Stomach (tissue), 9 donors: ENCODE data around the gene EIF1AX. TPM values are rescaled to one million over a fixed set of nuclear protein-coding genes. Genes with fewer than 3 reads are reported as not detected.

Source experiments
- DNase-seq, 2 donors: peaks; one replicate each; pipeline versions ENCODE4 v3.0.0 to v3.0.0-alpha.2; 2013 to 2019
- H3K27ac ChIP-seq, 5 donors: fragments of 200-600 bp in 4 of 5; sonication (generic) in 4 of 5; one replicate each; pipeline ENCODE4 v1.5.1; 2013 to 2019; ENCODE audit warnings: mild to moderate bottlenecking in 1 of 5, moderate library complexity in 1 of 5
- H3K27me3 ChIP-seq, 3 donors: fragments of 200-600 bp; sonication (generic); one replicate each; pipeline ENCODE4 v1.5.1; 2017 to 2019; ENCODE audit warnings: mixed run types in 1 of 3
- H3K36me3 ChIP-seq, 4 donors: fragments of 200-600 bp; sonication (generic); 1 replicate in 3 of 4; 2 replicates in 1 of 4; pipeline ENCODE4 v1.5.1; 2016 to 2019
- H3K4me1 ChIP-seq, 4 donors: fragments of 200-600 bp; sonication (generic); one replicate each; pipeline ENCODE4 v1.5.1; 2016 to 2019
- H3K4me3 ChIP-seq, 4 donors: fragments of 200-600 bp; sonication (generic) in 3 of 4; one replicate each; pipeline ENCODE4 v1.5.1; 2016 to 2019; ENCODE audit warnings: mild to moderate bottlenecking in 1 of 4
- H3K9me3 ChIP-seq, 4 donors: fragments of 200-600 bp; sonication (generic); one replicate each; pipeline ENCODE4 v1.5.1; 2016 to 2019
- CTCF ChIP-seq, 7 experiments: fragments of 450-650 bp in 4 of 7; fragments of 200-600 bp in 3 of 7; sonication (generic) in 3 of 7; IDR thresholded peaks; one replicate each; pipeline ENCODE4 v1.5.1; 2016 to 2019; ENCODE audit warnings: antibody characterized with exemption in 7 of 7, control low read depth in 2 of 7, mild to moderate bottlenecking in 1 of 7
- EP300 ChIP-seq: sonication (generic); formaldehyde crosslinking; IDR thresholded peaks from one replicate; pipeline ENCODE4 v1.6.1; 2017; ENCODE audit warnings: antibody characterized with exemption
- POLR2A ChIP-seq, 4 donors: fragments of 450-650 bp; IDR thresholded peaks; one replicate each; pipeline ENCODE4 v1.6.1; 2016; ENCODE audit warnings: antibody characterized with exemption in 4 of 4, control low read depth in 2 of 4, mild to moderate bottlenecking in 1 of 4, moderate library complexity in 1 of 4
- POLR2AphosphoS5 ChIP-seq, 3 donors: sonication (generic); formaldehyde crosslinking; IDR thresholded peaks; one replicate each; pipeline ENCODE4 v1.6.1; 2016; ENCODE audit warnings: antibody characterized with exemption in 3 of 3
- WGBS, 5 donors: extraction: QIAGEN DNeasy Blood & Tissue Kit in 3 of 5; methylation state at CpG; one replicate each; pipeline versions ENCODE4 v1.1.5 to v1.1.7; 2013 to 2018; 5-methylcytosine and 5-hydroxymethylcytosine counted together
- intact Hi-C: fragments of 100-400 bp; cut with DNase I; formaldehyde crosslinking; loops from one replicate; pipeline ENCODE4 v1.15.1; 2023; ENCODE audit warnings: low total_unique reads
- polyA plus RNA-seq, 3 donors: library from polyadenylated mRNA; stranded (reverse); fragments of 200-250 nt; gene quantifications; one replicate each; pipeline ENCODE4 v1.2.3, GENCODE V29; 2013
- small RNA-seq, 4 donors: library from RNA; depleted of rRNA; stranded (forward); fragments of <200 nt; gene quantifications; one replicate each; pipeline ENCODE3, GENCODE V24; 2016
- total RNA-seq, 5 donors: library from RNA; depleted of rRNA; stranded (reverse); fragments of >200 nt; gene quantifications; one replicate each; pipeline versions ENCODE4 v1.1.0 to v1.2.3, GENCODE V29; 2014 to 2016
- donor health status: healthy with polysubstance abuse.
- donor health status: Bipolar disorder and iron deficiency.
- donor health status: healthy.

The EIF1AX gene
- total and polyA plus RNA-seq, 8 donors: 25.0 to 85.2 (median 37.7) TPM

- intact Hi-C loops: no loop called here
Observed at GRCh38 chrX:20080277-20080676, 61.4 kb downstream of the EIF1AX start.

More at GRCh38 chrX:20080277-20080676, 61.4 kb downstream of the EIF1AX start:
- Histone ChIP-seq H3K4me1 (no peaks in the 10 kb centered on the region), H3K4me3 (no peak overlapping the region), H3K36me3 (no peaks in the 10 kb centered on the region), H3K9me3 (no peaks in the 10 kb centered on the region), H3K27me3 (no peaks in the 10 kb centered on the region), H3K27ac (no peak overlapping the region)
- DNase-seq: no peak
- TF ChIP-seq POLR2A (IDR thresholded peaks at IDR 0.05) (no peak), CTCF (IDR thresholded peaks at IDR 0.05) (no peak), EP300 (no peak), POLR2AphosphoS5 (IDR thresholded peaks at IDR 0.05) (no peak)
- 94 to 100% (median 100%) methylated on average over 1 of the region's 1 CpG; no CpG with 5 or more reads in 1 of the 5 donors for WGBS, 5 donors

Small RNAs within 50 kb of the gene (small RNA-seq; reads per million reads assigned to genes)
- gene RF00493 (21.4 to 47.1 (median 29.2) reads per million in 4 donors), gene RF00494 (0 reads per million in 4 donors)

Other genes with a start within 250 kb of the EIF1AX start
- 10 to 100 TPM in 3 of 5 donors, 1 to 10 TPM in 2; 5.9 to 28.6 (median 22.0) TPM for gene BCLAF3, start 150.8 kb downstream of the EIF1AX start, total RNA-seq
- gene BCLAF3, start 150.8 kb downstream of the EIF1AX start, polyA plus RNA-seq: 1 to 10 TPM; 1.2 to 3.8 (median 2.4) TPM
- gene MAP7D2, start 24.9 kb downstream of the EIF1AX start, total RNA-seq: 10 to 100 TPM in 3 of 5 donors, under 1 TPM in 1, not detected in 1; 0.89 to 70.0 (median 17.6) TPM
- gene MAP7D2, start 24.9 kb downstream of the EIF1AX start, polyA plus RNA-seq: 10 to 100 TPM in 1 of 3 donors, 1 to 10 TPM in 2; 1.4 to 16.6 (median 4.9) TPM
- 10 to 100 TPM; 33.2 to 88.1 (median 65.6) TPM for gene RPS6KA3, start 125.1 kb upstream of the EIF1AX start, total RNA-seq
- 10 to 100 TPM in 1 of 3 donors, 1 to 10 TPM in 2; 5.2 to 13.0 (median 7.2) TPM for gene RPS6KA3, start 125.1 kb upstream of the EIF1AX start, polyA plus RNA-seq